GM21723 (cell line): ENCODE results near the gene FLT4.

Source experiments
- ATAC-seq: cut with Tn5 transposase; IDR thresholded peaks from one replicate; pipeline ENCODE4 v1.9.1; 2021; ENCODE audit warnings: mild to moderate bottlenecking, moderate library complexity; ENCODE audit not compliant: unreplicated experiment

FLT4 gene

DNA sequence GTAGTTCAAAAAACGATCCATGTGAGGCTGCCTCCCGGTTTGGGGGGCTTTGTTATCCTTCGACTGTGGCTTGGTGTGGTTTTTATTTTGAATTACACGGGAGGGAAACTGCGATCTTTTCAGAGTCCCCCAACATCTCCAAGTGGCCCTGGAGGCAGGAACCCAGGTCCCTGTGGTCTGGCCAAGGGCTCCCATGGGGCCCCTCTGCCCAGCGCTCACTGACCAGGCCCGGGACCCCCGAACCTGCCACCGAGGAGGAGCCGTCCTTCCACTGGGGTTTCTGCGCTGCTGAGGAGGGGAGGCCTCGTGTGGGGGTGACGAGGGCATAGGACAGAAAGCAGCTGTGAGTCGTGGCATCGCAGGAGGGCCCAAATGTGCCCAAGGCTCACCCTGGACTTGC lies 40.0 kb downstream of the FLT4 start:
- no peak for ATAC-seq

- ATAC-seq = no peak
These were observed 40.7 kb downstream of the FLT4 start for GRCh38 chr5:180608572-180609310.

GRCh38 chr5:180607861-180608571 lies 41.4 kb downstream of the FLT4 start:
- no peak for ATAC-seq

DNA sequence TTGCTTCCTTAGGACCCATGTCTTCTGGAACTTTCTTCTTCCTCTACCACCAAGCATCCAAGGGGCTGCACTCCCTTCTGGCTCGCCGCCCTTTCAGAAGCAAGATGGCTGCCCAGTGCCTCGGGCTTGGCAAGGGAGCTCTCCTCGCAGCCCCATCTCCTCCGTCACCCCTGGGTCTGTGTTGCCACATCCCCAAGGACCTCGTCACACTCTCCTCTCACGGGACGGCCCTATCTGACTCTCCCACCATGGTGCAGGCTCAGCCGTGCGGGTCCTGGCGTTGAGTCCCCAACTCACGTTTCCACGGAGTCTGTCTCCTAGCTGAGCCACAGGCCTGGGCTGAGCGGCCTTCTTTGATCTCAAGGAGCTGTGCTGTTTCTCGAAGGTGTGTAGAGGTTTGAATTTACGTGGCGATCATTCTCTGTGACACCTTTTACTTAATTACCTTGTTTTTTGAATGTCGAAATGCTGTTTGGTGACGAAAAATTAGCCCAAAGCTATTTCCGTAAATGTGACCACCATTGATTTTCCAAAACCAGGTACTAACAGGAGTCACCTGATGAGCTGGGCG lies 43.1 kb downstream of the FLT4 start:
- no peak for ATAC-seq

DNA sequence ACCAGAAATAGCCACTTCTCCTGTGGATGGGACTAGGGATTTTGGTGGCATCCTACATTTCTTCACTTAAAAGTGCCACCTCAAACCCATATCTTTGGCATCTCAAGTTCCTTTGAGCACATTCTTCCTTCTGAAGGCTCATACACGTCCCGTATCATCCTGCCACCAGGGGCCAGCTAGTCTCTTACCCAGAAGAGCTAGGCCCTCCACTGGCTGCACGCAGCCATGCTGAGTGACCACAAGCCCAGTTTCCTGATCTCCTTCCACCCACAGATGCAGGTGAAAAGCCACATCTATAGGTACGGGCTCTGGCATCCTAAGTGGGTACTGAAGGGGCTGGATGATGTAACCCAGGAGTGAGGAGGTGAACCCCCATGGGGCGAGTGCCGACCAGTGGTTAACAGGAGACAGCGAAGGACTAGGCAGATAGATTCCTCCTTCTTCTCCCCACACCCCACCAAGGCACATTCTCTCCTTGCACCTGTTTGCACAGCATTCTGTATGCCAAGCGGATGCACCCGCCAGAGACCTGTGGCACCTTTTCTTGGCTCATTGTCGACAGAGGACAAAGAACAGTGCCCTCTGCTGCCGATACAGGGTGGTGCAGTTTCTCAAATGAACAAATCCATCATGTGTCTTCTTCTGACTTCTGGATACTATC lies 43.7 kb downstream of the FLT4 start:
- ATAC-seq = no peak

DNA sequence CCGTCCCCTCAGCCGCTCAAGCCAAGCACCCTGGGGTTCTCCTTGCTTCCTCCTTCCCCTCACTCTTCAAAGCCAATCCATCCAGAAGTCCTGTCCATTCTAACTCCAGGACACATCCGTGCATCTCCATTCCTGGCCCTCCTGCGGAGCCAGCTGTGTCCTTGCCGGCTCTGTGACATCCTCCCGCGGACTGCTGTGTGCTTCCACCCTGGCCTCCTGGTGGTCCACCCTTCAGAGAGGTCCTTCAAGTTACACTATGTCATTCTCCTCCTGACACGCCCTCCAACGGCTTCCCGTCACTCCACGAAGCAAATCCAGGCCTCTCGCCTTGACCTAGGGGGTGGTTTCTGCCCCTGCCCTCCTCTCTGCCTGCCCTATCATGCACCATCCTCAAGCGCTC lies 45.1 kb downstream of the FLT4 start:
- no peak for ATAC-seq

GRCh38 chr5:180603076-180603594 lies 46.3 kb downstream of the FLT4 start:
- no peak for ATAC-seq

GRCh38 chr5:180602481-180603075 lies 46.8 kb downstream of the FLT4 start:
- no peak for ATAC-seq

GRCh38 chr5:180601591-180602480 lies 47.6 kb downstream of the FLT4 start:
- ATAC-seq = no peak

GRCh38 chr5:180600554-180601041 lies 48.8 kb downstream of the FLT4 start:
- no peak for ATAC-seq

DNA sequence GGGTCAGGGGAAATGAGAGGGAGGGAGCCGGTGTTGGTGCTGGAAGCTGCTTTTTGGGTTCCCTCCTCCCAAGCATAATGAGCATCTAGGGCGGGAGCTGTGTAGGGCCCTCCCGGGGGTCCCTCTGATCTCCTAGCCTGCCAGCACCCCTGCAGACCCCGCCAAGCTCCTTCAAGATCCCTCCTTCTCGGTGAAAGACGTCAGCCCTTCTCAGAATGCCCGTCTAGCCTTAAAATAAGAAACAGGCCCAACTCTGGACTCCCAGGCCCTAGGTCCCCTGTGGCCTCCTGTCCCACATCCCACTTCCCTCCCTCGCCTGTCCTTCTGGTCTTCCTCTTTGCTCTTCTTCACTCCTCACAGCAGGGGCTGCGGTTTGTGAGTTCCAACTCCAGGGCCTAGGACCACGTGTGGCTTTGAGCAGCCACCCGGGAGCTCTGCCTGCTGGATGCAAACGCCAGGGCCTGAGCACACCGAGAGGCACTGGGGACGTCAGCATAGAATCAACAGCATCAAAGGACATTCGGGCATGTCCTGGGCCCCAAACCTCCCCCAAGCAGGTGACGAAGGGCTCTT lies 49.3 kb downstream of the FLT4 start:
- no peak for ATAC-seq

DNA sequence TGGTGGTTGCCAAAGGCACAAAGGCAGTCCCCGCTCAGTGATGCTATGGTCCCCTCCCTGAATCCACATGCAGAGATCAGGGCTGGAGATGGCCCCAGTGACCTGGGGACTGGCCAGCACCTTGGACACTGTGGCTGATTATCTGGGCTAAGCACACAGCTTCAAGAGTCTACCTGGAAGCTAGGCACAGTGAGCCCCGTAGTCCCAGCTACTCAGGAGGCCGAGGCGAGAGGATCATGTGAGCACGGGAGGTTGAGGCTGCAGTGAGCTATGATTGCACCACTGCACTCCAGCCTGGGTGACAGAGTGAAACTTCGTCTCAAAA lies 49.8 kb downstream of the FLT4 start:
- ATAC-seq = no peak

DNA sequence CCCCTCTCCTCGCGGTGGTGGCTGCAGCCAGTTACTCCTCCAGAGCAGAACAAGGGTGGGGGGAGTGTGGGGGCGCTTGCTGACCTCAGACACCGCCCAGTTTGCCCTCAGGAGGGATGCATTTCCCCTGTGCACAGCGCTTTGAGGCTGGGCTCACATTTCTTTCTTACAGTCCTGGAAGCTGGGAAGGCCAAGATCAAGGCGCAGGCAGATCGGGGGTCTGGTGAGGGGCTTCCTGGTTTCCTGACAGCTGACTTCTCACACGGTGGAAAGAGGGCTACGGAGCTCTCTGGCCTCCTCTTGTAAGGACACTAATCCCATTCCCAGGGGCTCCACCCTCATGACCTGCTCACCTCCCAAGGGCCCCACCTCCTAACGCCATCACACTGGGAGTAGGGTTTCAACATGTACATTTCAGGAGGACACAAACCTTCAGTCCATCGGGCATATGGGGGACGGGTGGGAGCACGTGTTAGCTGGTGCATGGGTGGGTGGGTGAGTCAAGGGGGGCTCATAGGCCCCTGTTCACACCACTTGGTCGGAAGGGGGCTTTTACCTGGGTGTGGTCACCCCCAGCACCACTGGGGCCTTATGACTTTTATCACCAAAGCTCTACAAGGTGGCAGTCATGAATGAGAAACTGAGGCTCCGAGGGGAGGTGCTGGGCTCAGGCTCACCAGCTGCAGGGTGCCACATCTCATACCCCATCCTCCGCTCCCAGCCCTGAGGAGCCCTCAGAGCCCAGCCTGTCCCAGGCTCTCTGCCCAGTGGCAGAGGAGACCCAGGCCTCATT lies 50.4 kb downstream of the FLT4 start:
- no peak for ATAC-seq

DNA sequence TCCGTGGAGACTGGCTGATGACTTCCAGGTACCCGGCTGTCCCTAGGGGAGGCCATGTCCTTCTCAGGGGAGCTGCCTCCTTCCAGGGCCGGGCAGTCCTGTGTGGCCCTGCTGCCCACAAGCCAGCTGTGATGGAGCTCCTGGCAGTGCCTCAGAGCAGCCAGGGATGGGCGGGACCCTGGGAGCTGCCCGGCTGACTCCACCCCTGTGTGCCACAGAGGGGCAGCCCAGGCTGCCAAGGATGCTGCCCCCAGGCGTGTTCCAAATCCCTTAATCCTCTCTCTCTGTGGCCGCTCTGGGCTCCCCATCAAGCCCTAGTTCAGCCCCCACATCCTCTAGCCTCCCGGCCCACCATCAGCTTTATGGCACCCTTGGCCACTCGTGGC lies 51.1 kb downstream of the FLT4 start:
- ATAC-seq = no peak

DNA sequence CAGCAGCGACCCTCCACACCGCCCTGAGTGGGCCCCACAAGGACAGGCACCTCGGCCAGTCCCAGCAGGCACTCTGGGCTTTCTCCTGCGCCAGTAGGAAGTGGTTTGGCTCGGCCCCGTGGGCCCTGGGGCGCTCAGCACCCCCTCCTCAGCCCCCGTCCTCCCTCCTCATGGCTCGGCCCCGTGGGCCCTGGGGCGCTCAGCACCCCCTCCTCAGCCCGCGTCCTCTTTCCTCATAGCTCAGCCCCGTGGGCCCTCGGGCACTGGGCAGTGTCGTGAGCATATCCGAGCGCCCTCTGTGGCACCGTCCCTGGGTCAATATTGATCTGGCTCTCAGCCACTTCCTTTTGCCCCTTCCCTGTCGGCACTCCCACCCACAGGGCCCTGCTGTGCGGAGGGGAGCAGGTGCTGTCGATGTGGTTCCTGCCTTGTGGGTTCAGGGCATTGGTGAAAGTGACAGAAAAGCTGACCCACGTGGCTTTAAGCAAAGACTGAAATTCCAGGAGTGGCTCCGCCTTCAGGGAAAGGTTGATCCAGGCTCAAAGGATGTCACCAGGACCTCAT lies 52.6 kb downstream of the FLT4 start:
- ATAC-seq = no peak

- no peak for ATAC-seq
These were observed 53.2 kb downstream of the FLT4 start for GRCh38 chr5:180596115-180596667.

GRCh38 chr5:180595381-180596114 lies 53.9 kb downstream of the FLT4 start:
- no peak for ATAC-seq

GRCh38 chr5:180595046-180595379 lies 54.4 kb downstream of the FLT4 start:
- ATAC-seq = no peak
